Activated CD4-positive, alpha-beta memory T cell treated with anti-CD3 and anti-CD28 coated beads, Interleukin-2, amount 10 ng/mL, durations not matched to agents 7 days and 5 days (primary cell): Measurements from ENCODE around the gene LRRC4C. TPM values are rescaled to one million over a fixed set of nuclear protein-coding genes. Genes with fewer than 3 reads are reported as not detected.

ENCODE experiments used
- CTCF ChIA-PET: fragments of 350-600 bp; sonication (Branson Sonifier 250); formaldehyde crosslinking; loops from one replicate; lab custom pipeline; 2021; ENCODE audit warnings: antibody characterized with exemption, inconsistent platforms; lab: Charles Lee
- POLR2A ChIA-PET: fragments of 350-600 bp; sonication (Branson Sonifier 250); formaldehyde crosslinking; loops from one replicate; lab custom pipeline; 2021; ENCODE audit warnings: antibody characterized with exemption; lab: Charles Lee
- DNase-seq: peaks from one replicate; pipeline ENCODE4 v3.0.0-alpha.2; 2020
- H3K27ac Mint-ChIP-seq: one replicate; pipeline ENCODE4 v1.8.0; 2021; ENCODE audit warnings: mild to moderate bottlenecking, mixed read lengths
- H3K27me3 Mint-ChIP-seq: one replicate; pipeline ENCODE4 v1.8.0; 2021; ENCODE audit warnings: mixed read lengths
- H3K36me3 Mint-ChIP-seq: one replicate; pipeline ENCODE4 v1.8.0; 2021; ENCODE audit warnings: low read depth, mixed read lengths
- H3K4me1 Mint-ChIP-seq: one replicate; pipeline ENCODE4 v1.8.0; 2021; ENCODE audit warnings: mixed read lengths
- H3K4me3 Mint-ChIP-seq: one replicate; pipeline ENCODE4 v1.8.0; 2021; ENCODE audit warnings: mild to moderate bottlenecking, mixed read lengths
- H3K9me3 Mint-ChIP-seq: one replicate; pipeline ENCODE4 v1.8.0; 2021; ENCODE audit warnings: mixed read lengths
- total RNA-seq, 2 experiments: library from RNA; stranded (reverse); gene quantifications; one replicate each; pipeline ENCODE4 v1.2.3, GENCODE V29; 2021

LRRC4C gene
- total RNA-seq, 2 experiments from 2014 or later, result not detected

DNA sequence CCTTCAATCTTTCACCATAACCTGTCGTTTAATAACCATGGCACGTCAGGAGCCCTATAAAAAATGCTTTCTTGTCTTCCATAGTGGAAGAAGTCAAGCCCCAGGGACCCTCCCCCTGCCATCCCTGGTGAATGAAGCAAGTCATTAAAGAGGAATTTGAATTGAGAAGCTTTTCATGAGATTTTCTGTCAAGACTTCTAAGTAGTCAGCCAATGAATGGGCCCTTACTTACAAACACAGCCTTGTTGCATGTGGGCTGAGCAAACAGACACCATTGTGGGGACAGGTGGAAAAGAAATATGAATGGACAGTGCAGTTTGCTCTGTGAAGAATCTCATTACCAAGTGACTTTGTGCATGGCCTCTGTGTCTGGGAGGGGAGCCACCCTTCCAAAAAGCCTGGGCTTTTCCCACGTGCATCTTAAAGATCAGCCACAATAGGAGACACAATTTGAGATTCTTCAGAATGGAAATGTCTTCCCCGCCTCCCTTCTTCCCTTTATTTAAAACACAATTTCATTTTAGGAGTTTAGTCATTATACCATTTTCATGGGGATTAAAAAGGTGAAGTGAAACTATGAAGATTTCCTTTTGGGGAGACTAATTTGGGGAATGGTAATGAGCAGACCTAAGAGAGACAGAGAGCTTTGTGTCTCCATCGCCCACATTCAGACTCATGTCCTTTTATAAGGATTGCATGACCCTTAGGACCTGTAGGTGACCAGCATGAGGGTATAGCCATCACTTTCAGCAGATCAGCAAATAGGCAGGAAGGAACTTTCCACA lies 152.0 kb downstream of the LRRC4C start:
- H3K36me3 Mint-ChIP-seq, result no peaks in the 10 kb centered on the region
- H3K4me1 Mint-ChIP-seq, result no peaks in the 10 kb centered on the region
- no peak overlapping the region for H3K4me3 Mint-ChIP-seq
- DNase-seq, result no peak
- H3K27ac Mint-ChIP-seq, result no peak overlapping the region
- H3K9me3 Mint-ChIP-seq, result peaks cover 3% of the 10 kb centered on the region
- CTCF ChIA-PET, result no interaction called here
- POLR2A ChIA-PET, result no interaction called here
- no peaks in the 10 kb centered on the region for H3K27me3 Mint-ChIP-seq

GRCh38 chr11:41306431-41306830 lies 153.0 kb downstream of the LRRC4C start:
- H3K9me3 Mint-ChIP-seq, result peaks cover 3% of the 10 kb centered on the region

GRCh38 chr11:41301023-41301422 lies 158.4 kb downstream of the LRRC4C start:
- Mint-ChIP-seq H3K9me3 (no peaks in the 10 kb centered on the region), H3K27ac (no peak overlapping the region), H3K27me3 (no peaks in the 10 kb centered on the region), H3K4me3 (no peak overlapping the region), H3K4me1 (no peaks in the 10 kb centered on the region), H3K36me3 (no peaks in the 10 kb centered on the region)
- CTCF ChIA-PET, result no interaction called here
- no peak for DNase-seq
- POLR2A ChIA-PET, result no interaction called here

More at GRCh38 chr11:41306431-41306830, 153.0 kb downstream of the LRRC4C start:
- H3K4me1 Mint-ChIP-seq, result no peaks in the 10 kb centered on the region
- DNase-seq, result no peak
- no peaks in the 10 kb centered on the region for H3K27me3 Mint-ChIP-seq
- ChIA-PET CTCF (no interaction called here), POLR2A (no interaction called here)
- H3K27ac Mint-ChIP-seq, result no peak overlapping the region
- no peak overlapping the region for H3K4me3 Mint-ChIP-seq
- no peaks in the 10 kb centered on the region for H3K36me3 Mint-ChIP-seq

DNA sequence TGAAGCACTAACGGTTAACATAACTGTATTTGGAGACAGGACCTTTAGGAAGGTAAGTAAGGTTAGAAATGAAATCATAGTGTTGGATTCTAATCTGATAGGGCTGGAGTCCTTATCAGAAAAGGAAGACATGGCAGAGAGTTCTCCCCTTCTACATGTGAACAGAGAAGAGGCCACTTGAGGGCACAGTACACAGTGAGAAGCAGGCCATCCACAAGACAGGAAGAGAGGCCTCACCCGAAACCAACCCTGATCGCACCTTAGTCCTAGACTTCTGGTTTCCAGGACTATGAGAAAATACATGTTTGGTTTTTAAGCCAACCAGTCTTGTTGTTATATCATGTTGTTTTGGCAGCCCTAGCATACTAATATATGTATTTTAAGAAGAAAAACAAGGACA lies 170.0 kb downstream of the LRRC4C start:
- no peak overlapping the region for H3K27ac Mint-ChIP-seq
- ChIA-PET POLR2A (no interaction called here), CTCF (no interaction called here)
- no peaks in the 10 kb centered on the region for H3K27me3 Mint-ChIP-seq
- no peak for DNase-seq
- H3K4me1 Mint-ChIP-seq, result no peaks in the 10 kb centered on the region
- no peaks in the 10 kb centered on the region for H3K36me3 Mint-ChIP-seq
- H3K9me3 Mint-ChIP-seq, result peaks cover 5% of the 10 kb centered on the region
- no peak overlapping the region for H3K4me3 Mint-ChIP-seq

GRCh38 chr11:41286751-41287150 lies 172.7 kb downstream of the LRRC4C start:
- no peak overlapping the region for H3K27ac Mint-ChIP-seq
- H3K36me3 Mint-ChIP-seq, result no peaks in the 10 kb centered on the region
- ChIA-PET POLR2A (no interaction called here), CTCF (no interaction called here)
- peaks cover 7% of the 10 kb centered on the region for H3K9me3 Mint-ChIP-seq
- no peak for DNase-seq
- no peaks in the 10 kb centered on the region for H3K27me3 Mint-ChIP-seq
- no peaks in the 10 kb centered on the region for H3K4me1 Mint-ChIP-seq
- no peak overlapping the region for H3K4me3 Mint-ChIP-seq

DNA sequence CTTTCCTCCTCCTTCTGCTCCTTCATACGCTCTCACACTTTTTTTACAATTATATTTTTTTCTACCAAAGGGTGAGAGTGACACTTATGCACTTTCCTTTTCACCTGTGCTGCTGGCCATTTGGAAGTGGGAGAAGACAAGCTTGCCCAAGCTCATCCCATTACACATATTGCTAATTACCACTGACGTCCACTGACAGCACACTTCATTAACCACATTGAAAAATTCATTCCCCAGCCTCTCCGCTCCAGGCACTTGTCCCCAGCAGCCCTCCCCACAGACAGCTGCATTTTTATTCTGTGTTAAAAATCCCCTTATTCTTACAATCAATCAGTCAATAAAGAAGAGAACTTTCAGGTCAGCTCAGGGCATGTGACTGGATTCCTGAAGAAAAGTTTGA lies 175.1 kb downstream of the LRRC4C start:
- ChIA-PET CTCF (no interaction called here), POLR2A (no interaction called here)
- DNase-seq, result no peak
- Mint-ChIP-seq H3K36me3 (no peaks in the 10 kb centered on the region), H3K9me3 (peaks cover 7% of the 10 kb centered on the region), H3K4me1 (no peaks in the 10 kb centered on the region), H3K27me3 (no peaks in the 10 kb centered on the region), H3K4me3 (no peak overlapping the region), H3K27ac (no peak overlapping the region)

- Mint-ChIP-seq H3K9me3 (peaks cover 7% of the 10 kb centered on the region), H3K4me3 (no peak overlapping the region), H3K4me1 (no peaks in the 10 kb centered on the region), H3K27ac (no peak overlapping the region), H3K27me3 (no peaks in the 10 kb centered on the region), H3K36me3 (no peaks in the 10 kb centered on the region)
- CTCF ChIA-PET, result no interaction called here
- no peak for DNase-seq
- POLR2A ChIA-PET, result no interaction called here
Observed at GRCh38 chr11:41283191-41283930, 176.1 kb downstream of the LRRC4C start.

- H3K27me3 Mint-ChIP-seq, result no peaks in the 10 kb centered on the region
- POLR2A ChIA-PET, result no interaction called here
- H3K4me3 Mint-ChIP-seq, result no peak overlapping the region
- H3K9me3 Mint-ChIP-seq, result peaks cover 7% of the 10 kb centered on the region
- DNase-seq, result no peak
- CTCF ChIA-PET, result no interaction called here
- no peak overlapping the region for H3K27ac Mint-ChIP-seq
- H3K36me3 Mint-ChIP-seq, result no peaks in the 10 kb centered on the region
- no peaks in the 10 kb centered on the region for H3K4me1 Mint-ChIP-seq
Observed at GRCh38 chr11:41282395-41282794, 177.1 kb downstream of the LRRC4C start.

- Mint-ChIP-seq H3K27me3 (no peaks in the 10 kb centered on the region), H3K36me3 (no peaks in the 10 kb centered on the region), H3K9me3 (peaks cover 7% of the 10 kb centered on the region), H3K27ac (no peak overlapping the region), H3K4me3 (no peak overlapping the region), H3K4me1 (no peaks in the 10 kb centered on the region)
- ChIA-PET POLR2A (no interaction called here), CTCF (no interaction called here)
- DNase-seq, result no peak
Observed at GRCh38 chr11:41281131-41281742, 178.2 kb downstream of the LRRC4C start.

DNA sequence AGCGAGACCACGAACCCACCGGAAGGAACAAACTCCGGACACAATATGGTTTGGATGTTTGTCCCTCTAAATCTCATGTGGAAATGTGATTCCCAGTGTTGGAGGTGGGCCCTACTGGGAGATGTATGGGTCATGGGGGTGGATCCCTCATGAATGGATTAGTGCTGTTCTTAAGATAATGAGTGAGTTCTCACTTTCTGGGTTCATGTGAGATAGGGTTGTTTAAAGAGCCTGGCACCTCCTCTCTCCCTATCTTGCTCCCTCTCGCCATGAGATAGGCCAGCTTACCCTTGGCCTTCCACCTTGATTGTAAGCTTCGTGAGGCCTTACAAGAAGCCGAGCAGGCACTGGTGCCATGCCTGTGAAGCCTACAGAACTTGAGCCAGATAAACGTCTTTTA lies 184.6 kb downstream of the LRRC4C start:
- DNase-seq, result no peak
- Mint-ChIP-seq H3K27ac (no peak overlapping the region), H3K4me1 (no peaks in the 10 kb centered on the region), H3K9me3 (peaks cover 15% of the 10 kb centered on the region), H3K36me3 (no peaks in the 10 kb centered on the region), H3K27me3 (no peaks in the 10 kb centered on the region), H3K4me3 (no peak overlapping the region)
- CTCF ChIA-PET, result no interaction called here
- POLR2A ChIA-PET, result no interaction called here

GRCh38 chr11:41273908-41274307 lies 185.5 kb downstream of the LRRC4C start:
- POLR2A ChIA-PET, result no interaction called here
- Mint-ChIP-seq H3K4me1 (no peaks in the 10 kb centered on the region), H3K9me3 (peaks cover 15% of the 10 kb centered on the region), H3K27ac (no peak overlapping the region), H3K4me3 (no peak overlapping the region), H3K36me3 (no peaks in the 10 kb centered on the region), H3K27me3 (no peaks in the 10 kb centered on the region)
- CTCF ChIA-PET, result no interaction called here
- no peak for DNase-seq

- no peaks in the 10 kb centered on the region for H3K27me3 Mint-ChIP-seq
- H3K4me3 Mint-ChIP-seq, result no peak overlapping the region
- ChIA-PET POLR2A (no interaction called here), CTCF (no interaction called here)
- no peak for DNase-seq
- no peak overlapping the region for H3K27ac Mint-ChIP-seq
- no peaks in the 10 kb centered on the region for H3K4me1 Mint-ChIP-seq
- no peaks in the 10 kb centered on the region for H3K36me3 Mint-ChIP-seq
- H3K9me3 Mint-ChIP-seq, result peaks cover 8% of the 10 kb centered on the region
Observed at GRCh38 chr11:41267451-41267850, 192.0 kb downstream of the LRRC4C start.

GRCh38 chr11:41256041-41256440 lies 203.4 kb downstream of the LRRC4C start:
- Mint-ChIP-seq H3K27me3 (no peaks in the 10 kb centered on the region), H3K27ac (no peak overlapping the region), H3K36me3 (no peaks in the 10 kb centered on the region), H3K4me3 (no peak overlapping the region), H3K9me3 (peaks cover 10% of the 10 kb centered on the region), H3K4me1 (no peaks in the 10 kb centered on the region)
- CTCF ChIA-PET, result no interaction called here
- no peak for DNase-seq
- POLR2A ChIA-PET, result no interaction called here
